Astrocyte (in vitro differentiated cells and primary cell): ENCODE data around the gene WDR7.

Source experiments
- EZH2 ChIP-seq: IDR thresholded peaks from 2 replicates; pipeline ENCODE4 v1.6.1; 2012; ENCODE audit warnings: mild to moderate bottlenecking, low read length, inconsistent platforms; ENCODE audit not compliant: insufficient read depth
- TF ChIP-seq, protein P1 (sequence below): IDR thresholded peaks from 2 replicates; pipeline ENCODE4 v1.5.1; 2011; ENCODE audit warnings: low read depth, mild to moderate bottlenecking, inconsistent platforms, low read length, moderate library complexity; ENCODE audit not compliant: insufficient read depth

GRCh38 chr18:56973487-56973886, 322.3 kb downstream of the WDR7 start:
- TF ChIP-seq, protein P1, sequence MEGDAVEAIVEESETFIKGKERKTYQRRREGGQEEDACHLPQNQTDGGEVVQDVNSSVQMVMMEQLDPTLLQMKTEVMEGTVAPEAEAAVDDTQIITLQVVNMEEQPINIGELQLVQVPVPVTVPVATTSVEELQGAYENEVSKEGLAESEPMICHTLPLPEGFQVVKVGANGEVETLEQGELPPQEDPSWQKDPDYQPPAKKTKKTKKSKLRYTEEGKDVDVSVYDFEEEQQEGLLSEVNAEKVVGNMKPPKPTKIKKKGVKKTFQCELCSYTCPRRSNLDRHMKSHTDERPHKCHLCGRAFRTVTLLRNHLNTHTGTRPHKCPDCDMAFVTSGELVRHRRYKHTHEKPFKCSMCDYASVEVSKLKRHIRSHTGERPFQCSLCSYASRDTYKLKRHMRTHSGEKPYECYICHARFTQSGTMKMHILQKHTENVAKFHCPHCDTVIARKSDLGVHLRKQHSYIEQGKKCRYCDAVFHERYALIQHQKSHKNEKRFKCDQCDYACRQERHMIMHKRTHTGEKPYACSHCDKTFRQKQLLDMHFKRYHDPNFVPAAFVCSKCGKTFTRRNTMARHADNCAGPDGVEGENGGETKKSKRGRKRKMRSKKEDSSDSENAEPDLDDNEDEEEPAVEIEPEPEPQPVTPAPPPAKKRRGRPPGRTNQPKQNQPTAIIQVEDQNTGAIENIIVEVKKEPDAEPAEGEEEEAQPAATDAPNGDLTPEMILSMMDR, result no peak
- no peak for TF ChIP-seq EZH2
